ENCODE results near the gene DAW1.
A peak's percentile ranks its signal among the peaks of the same experiment; 100 is the strongest.
"Not testable (repeated sequence)": the region's sequence is repeated elsewhere in the genome, so short reads cannot be mapped to it uniquely, and the experiment has no call there.

Gene DAW1

DNA sequence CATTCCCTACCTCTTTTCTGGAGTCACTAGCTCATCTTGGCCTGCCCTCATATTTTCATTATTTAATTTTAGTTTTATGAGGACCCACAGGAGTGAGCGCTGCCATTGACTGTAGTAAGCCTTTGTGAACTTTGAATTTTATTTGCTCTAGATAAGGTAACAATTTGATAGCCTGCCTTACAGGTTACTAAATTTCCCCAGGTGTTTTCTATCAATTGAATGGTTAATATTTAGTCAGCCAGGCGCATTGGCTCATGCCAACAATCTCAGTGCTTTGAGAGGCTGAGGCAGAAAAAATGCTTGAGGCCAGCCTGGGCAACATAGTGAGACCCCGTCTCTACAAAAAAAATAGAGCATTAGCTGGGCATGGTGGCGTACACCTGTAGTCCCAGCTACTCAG lies 50.2 kb downstream of the DAW1 start:
- no peak for DNase-seq

GRCh38 chr2:227932001-227932400 lies 60.6 kb downstream of the DAW1 start:
- DNase-seq, result no peak

- DNase-seq, result no peak
These were observed 61.0 kb downstream of the DAW1 start for GRCh38 chr2:227932403-227932802.

- peak; percentile 0 for DNase-seq
These were observed 62.5 kb downstream of the DAW1 start for GRCh38 chr2:227933884-227934283.

- DNase-seq, result not testable (repeated sequence)
These were observed 64.8 kb downstream of the DAW1 start for GRCh38 chr2:227936249-227936648.

GRCh38 chr2:227939271-227940027 lies 68.0 kb downstream of the DAW1 start:
- peak; percentile 52 for DNase-seq

DNA sequence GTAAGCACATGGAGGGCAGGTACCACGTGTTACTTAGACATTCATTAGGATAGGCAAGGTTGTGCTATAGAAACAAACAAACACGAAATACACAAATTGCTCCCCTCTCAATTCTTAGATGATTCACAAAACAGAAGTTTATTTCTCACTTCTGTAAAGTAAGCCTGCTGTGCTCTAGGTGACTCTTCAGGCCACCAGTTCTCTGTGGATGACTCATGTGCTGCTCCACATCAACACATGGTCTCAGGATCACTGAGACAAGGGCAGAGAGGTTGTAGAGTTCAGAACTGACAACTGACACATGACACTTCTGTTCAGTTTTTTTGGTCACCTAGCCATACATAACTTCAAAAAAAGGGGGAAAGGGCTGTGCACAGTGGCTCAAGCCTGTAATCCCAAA lies 70.6 kb downstream of the DAW1 start:
- DNase-seq, result no peak

DNA sequence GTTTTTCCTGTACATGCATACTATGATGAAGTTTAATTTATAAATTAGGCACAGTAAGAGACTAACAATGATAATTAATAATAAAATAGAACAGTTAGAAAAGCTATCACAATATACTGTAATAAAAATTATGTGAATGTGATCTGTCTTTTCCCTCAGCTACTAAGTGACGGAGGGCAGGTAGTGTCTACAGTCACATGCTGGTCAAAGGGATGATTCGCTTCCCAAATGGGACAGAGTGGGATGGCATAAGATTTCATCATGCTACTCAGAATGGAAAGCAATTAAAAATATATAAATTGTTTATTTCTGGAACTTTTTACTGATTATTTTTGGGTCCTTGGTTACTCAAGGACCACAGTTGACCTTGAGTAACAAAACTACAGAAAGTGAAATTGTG lies 71.5 kb downstream of the DAW1 start:
- no peak for DNase-seq

DNA sequence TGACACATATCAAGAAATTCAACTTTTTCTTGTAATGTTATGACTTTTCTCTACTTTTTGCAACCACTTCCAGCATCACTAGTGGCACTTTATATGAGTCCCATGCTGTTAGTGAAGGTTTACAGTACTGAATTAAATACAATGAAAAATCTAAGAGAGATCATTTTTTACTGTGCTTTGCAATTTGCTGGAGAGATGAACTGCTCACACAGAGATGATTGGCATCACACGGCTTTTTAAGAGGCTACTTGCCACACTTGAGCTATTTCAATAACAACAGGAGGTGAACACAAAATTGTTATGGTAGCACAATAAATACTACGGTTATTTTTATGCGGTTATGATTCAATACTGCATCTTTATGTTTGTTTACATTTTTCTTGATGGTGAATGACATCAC lies 88.9 kb downstream of the DAW1 start:
- DNase-seq, result no peak

DNA sequence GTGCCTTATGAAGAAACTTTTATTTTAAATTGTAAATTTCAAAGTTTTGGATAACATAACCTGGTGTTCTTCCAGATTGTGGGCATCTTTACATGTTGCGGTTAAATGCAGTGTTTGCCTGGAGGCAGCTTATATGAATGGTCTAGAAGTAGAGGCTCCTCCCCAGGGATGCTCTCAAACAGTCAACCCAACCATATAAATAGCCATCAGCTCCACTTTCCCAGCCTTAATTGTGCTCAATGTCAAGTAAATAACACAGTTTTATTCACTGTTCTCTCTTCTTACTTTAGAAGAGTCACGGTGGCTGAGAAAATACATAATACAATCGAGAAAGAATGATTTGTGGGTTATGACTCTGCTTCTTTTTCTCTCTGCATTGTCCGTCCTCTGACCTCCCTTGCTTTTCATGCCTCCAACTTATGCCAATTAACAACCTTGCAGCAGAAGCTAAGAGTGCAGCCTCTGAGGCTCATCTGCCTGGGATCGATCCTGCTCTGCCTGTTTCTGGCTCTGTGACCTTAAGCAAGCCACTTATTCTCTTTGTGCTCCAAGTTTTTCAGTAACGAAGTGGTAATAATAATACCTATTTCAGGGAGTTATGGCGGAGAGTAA lies 100.3 kb downstream of the DAW1 start:
- no peak for DNase-seq

DNA sequence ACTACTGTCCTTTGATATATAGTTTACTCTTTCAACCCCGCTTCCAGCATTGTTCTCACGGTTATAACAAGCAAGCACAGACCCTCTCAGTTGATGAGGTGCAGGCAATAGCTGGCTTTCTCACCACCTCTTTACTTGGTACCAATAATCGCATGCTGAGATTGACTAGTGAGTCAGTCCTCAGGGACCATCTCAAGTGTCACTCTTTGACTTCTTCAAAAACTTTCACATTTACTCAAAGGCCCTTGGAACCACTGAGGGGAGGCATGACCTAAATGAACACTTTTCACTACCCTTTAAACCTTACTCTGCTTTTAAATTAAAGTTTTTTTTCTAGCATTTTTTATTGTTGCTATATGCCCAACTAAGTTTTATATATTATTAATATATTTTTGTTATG lies 101.8 kb downstream of the DAW1 start:
- DNase-seq, result no peak
